Measurements from ENCODE around the gene CTIF.
"Not testable (repeated sequence)": the region's sequence is repeated elsewhere in the genome, so short reads cannot be mapped to it uniquely, and the experiment has no call there.

The CTIF gene

DNA sequence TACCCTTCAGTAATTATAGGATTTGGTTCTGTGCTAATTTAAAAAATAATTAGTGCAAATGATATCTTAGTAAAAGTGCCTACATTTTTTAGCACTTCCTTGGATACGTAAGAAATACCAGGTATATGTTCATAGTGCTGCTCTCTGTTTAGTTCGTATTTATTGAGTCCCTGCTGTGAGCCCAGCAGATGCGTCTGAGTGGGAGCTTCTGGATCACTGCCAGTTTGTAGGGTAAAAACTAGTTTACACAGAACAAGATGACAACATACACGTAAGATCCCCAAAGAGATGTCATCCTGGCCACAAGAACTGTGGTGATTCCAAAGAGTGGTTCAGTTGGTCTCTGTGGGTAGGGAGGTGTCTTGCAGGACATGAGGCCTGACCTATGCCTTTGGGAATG, 103.2 kb downstream of the CTIF start:
- no peak for DNase-seq (ENCODE audit: low read depth in 2 of 2)

- DNase-seq (ENCODE audit: low read depth in 2 of 2) = no peak
Measured at GRCh38 chr18:48642503-48642902, 103.7 kb downstream of the CTIF start.

DNA sequence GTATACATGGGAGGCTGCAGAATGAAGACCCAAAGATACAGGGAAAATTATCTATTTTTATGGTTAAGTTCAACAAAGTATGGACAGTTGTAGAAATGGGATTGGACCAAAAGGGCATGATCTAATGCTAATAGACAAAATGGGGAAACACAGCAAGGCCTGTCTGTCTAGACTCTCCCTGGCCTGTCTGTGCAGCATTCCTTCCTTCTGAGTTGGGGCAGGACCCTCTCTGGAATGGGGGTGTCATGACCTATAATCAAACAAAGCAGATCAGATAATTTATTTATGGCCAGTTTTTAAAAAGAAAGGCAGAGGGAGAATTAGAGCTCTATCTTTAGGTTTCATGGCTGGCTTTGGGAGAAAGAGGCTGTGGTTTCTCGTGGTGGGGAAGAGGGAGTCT, 104.4 kb downstream of the CTIF start:
- no peak for DNase-seq (ENCODE audit: low read depth in 2 of 2)

GRCh38 chr18:48644029-48644428, 105.2 kb downstream of the CTIF start:
- no peak for DNase-seq (ENCODE audit: low read depth in 2 of 2)

- DNase-seq (ENCODE audit: low read depth in 2 of 2) = no peak
Measured at GRCh38 chr18:48645427-48646002, 106.7 kb downstream of the CTIF start.

DNA sequence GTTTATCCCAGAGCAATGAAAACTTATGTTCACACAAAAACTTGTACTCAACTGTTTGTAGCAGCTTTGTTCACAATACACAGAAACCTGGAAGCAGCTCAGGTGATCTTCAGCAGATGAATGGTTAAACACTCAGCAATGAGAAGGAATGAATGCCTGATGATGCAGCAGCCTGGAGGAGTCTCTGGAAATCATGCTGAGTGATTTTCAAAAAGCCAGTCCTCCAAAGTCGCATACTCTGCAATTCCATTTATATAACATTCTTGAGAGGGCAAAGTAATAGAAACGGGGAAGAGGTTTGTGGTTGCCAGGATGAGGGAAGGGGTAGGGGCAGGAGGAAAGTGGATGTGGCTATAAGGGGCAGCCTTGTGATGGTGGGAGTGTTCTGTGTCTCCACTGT, 108.1 kb downstream of the CTIF start:
- DNase-seq (ENCODE audit: low read depth in 2 of 2) = no peak

DNA sequence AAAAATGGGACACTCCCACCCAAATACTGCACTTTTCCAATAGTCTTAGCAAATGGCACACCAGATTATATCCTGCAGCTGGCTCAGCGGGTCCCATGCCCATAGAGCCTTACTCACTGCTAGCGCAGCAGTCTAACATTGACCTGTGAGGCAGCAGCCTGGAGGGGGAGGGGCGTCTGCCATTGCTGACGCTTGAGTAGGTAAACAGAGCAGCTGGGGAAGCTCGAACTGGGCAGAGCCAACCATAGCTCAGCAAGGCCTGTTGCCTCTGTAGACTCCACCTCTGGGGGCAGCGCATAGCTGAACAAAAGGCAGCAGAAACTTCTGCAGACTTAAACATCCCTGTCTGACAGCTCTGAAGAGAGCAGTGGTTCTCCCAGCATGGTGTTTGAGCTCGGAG, 110.4 kb downstream of the CTIF start:
- DNase-seq (ENCODE audit: low read depth in 2 of 2) = no peak

GRCh38 chr18:48654591-48654990, 115.8 kb downstream of the CTIF start:
- not testable (repeated sequence) for DNase-seq (ENCODE audit: low read depth in 2 of 2)

GRCh38 chr18:48655508-48655907, 116.7 kb downstream of the CTIF start:
- no peak for DNase-seq (ENCODE audit: low read depth in 2 of 2)

DNA sequence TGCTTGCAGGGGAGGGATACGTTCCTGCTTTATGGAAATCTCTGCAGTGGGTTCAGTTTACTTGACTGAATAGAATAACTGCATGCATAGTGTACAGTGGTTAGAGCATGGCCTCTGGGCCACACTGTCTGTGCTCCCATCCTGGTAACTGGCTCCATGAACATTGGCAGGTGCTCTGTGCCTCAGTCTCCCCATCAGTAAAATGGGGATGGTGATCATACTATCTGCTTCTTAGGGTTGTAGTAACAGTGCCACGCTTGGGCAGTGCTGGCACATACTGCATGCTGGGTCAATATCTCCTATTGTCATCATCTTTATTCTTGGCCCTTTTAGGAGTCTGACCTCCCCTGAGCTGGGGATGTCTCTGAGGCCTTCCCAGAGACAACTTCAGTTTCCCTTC, 117.3 kb downstream of the CTIF start:
- DNase-seq (ENCODE audit: low read depth in 2 of 2) = no peak

DNA sequence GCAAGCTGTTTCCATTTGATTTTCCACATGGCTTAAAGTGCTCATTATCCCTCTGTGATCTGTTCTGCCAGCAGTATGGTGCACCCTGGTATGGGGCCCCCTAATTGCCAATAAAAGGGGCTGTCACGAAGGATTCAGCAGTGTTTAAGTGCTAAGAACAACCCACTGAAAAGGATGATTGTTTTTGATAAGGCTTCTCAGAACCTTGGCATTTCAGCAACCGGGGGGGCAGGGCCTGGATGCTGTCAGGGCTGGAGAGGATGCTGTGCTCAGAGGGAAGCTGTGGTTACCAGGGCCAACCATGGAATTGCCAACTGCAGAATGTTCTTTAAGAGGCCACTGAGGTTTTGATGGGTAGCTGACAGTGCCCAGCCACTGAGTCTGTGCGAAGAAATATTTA, 117.8 kb downstream of the CTIF start:
- DNase-seq (ENCODE audit: low read depth in 2 of 2) = no peak

GRCh38 chr18:48657447-48658120, 118.8 kb downstream of the CTIF start:
- DNase-seq (ENCODE audit: low read depth in 2 of 2) = no peak

GRCh38 chr18:48658721-48659120, 119.9 kb downstream of the CTIF start:
- no peak for DNase-seq (ENCODE audit: low read depth in 2 of 2)

GRCh38 chr18:48659188-48660009, 120.6 kb downstream of the CTIF start:
- no peak for DNase-seq (ENCODE audit: low read depth in 2 of 2)

- DNase-seq (ENCODE audit: low read depth in 2 of 2) = no peak
Measured at GRCh38 chr18:48660346-48661228, 121.8 kb downstream of the CTIF start.

- DNase-seq (ENCODE audit: low read depth in 2 of 2) = no peak
Measured at GRCh38 chr18:48661421-48661820, 122.6 kb downstream of the CTIF start.

- no peak for DNase-seq (ENCODE audit: low read depth in 2 of 2)
Measured at GRCh38 chr18:48662011-48662661, 123.3 kb downstream of the CTIF start.

- no peak for DNase-seq (ENCODE audit: low read depth in 2 of 2)
Measured at GRCh38 chr18:48663096-48663930, 124.5 kb downstream of the CTIF start.

- DNase-seq (ENCODE audit: low read depth in 2 of 2) = no peak
Measured at GRCh38 chr18:48663931-48664847, 125.4 kb downstream of the CTIF start.
